NCI-H748 (cell line): Measurements from ENCODE around the gene MYOM3.
A peak's percentile ranks its signal among the peaks of the same experiment; 100 is the strongest.

Source experiments
- DNase-seq: peaks from one replicate; lab custom pipeline; 2025; ENCODE audit not compliant: unreplicated experiment; lab: John Stamatoyannopoulos, UW

MYOM3 gene

DNA sequence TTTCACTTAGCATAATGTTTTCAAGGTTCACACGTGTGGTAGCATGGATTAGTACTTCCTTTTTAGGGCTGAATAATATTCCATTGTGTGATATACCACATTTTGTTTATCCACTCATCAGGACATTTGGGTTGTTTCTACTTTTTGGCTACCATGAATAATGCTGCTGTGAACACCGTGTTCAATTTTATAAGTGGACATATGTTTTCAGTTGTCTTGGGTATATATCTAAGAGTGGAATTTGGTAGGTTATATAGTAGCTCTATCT lies 27.2 kb upstream of the MYOM3 start:
- no peak for DNase-seq

- DNase-seq: no peak
Measured at GRCh38 chr1:24138476-24139221, 26.7 kb upstream of the MYOM3 start.

- peak; percentile 4 for DNase-seq
Measured at GRCh38 chr1:24136956-24137539, 25.1 kb upstream of the MYOM3 start.

DNA sequence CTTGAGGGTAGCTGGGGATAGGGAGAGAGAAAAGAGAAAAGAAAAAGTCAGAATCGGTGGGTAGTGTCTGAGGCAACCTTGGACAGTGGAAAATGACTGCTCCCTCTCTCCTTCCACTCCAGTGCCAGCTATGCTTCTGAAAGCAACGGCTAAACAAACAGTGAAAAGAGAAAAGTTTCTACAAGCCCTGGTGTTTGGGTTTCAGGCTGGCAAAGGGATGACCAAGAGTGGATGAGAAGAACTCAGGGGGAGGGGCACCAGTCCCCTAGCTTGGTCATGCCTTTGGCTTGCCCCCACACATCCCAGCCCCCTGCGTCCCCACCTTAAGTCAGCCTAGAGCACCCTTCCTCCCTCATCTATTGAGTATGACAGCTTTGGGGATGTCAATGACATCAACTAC lies 22.4 kb upstream of the MYOM3 start:
- no peak for DNase-seq

GRCh38 chr1:24133819-24134218 lies 21.9 kb upstream of the MYOM3 start:
- DNase-seq: no peak

DNA sequence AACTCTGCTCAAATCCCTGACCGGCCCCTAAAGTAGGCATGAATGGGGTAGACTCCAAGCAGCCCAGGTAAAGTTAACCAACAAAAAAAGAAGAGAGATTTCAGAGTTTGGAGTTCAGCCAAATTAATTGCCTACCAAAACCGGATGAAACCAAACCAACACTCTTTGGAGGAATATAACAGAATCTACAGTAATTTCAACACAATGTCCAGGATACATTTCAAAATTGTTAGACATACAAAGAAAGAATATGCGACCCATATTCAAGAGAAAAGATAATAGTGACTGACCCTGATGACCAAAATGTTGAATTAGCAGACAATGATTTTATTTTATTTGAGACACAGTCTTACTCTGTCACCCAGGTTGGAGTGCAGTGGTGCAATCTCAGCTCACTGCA lies 18.4 kb upstream of the MYOM3 start:
- DNase-seq: no peak

DNA sequence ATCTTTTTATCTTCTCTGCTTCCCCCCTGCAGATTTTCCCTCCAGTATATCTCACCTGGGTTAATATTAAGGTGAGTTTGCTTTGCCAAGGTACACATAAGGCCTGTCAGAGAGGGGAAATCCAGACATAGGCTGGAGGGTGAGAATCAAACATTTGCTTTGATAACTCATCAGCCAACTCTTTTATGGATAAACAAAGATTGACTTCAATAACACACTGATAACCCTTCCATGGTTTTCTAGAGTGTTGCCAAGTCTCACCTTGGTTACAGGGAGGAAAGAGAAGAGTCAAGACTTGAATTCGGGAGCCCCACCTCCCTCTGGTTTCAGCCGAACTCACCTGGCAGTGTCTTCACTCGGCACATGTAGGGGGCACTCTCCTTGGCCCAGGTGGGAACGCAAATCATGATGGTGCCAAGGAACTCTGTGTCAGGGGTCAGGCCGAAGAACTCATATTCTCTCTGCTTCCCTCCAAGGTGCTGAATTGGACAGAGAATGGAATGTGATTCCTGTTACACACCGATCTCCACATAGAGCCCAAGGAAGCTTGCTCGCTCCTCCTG lies 15.9 kb upstream of the MYOM3 start:
- no peak for DNase-seq

- DNase-seq: no peak
Measured at GRCh38 chr1:24127134-24127800, 15.3 kb upstream of the MYOM3 start.

DNA sequence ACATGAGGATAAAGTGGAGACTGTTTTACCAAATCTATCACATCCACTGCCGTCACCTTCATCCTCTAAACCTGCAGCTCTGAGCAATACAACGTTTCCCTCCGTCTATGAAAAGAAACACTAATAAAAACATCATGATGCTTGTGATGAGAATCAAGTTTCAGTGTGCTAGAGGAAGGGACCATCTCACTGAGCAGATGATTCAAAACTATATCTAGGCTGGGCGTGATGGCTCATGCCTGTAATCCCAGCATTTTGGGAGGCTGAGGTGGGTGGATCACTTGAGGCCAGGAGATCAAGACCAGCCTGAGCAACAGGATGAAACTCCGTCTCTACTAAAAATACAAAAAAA lies 14.7 kb upstream of the MYOM3 start:
- DNase-seq: no peak

DNA sequence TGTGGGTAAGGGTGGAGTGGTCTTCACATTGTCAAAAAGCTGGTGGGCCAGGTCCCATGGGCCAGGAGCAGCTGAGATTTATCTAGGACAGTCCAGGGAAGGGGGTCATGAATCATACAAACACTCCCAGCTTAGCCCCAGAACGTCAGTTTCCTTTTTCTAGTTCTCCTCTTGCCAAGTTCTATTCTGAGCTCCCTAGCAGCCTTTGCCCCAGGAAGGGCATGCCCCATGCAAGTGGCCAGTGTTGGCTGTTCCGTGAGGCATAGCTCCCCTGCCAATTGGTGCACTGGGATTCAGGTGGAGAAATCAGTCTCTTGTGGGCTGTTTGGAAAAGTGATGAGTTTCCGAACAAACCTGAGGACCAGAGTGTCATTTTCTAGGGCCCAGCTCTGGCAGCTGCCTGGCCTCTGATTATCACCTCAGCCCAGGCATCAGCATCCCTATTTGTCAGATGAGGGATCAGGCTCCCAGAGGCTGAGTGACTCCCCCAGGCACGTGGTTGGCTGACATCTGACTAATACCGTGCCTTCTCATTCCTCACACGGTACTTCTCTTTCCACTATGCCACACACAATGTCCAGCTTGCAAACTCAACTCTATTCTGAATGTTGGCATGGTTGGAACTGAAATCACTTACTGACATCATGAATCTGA lies 14.2 kb upstream of the MYOM3 start:
- no peak for DNase-seq

GRCh38 chr1:24125456-24125855 lies 13.5 kb upstream of the MYOM3 start:
- no peak for DNase-seq

DNA sequence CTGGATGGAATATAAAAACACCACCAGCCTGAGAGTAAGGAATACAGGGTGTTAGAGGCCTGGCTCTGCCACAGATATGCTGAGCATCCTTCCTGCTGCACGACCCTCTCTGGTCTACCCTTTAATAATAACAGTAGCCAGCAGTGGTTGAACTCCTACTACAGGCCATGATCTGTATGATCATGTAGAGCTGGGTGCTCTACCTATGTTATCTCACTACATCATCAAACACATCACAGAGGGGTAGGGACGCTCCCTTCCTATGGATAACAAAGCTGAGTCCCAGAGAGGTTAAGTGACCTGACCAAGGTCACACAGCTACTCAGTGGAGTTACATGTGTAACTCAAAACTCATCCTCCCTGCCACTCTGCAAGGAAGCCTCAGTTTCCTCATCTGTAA lies 13.0 kb upstream of the MYOM3 start:
- DNase-seq: no peak

GRCh38 chr1:24123611-24124010 lies 11.7 kb upstream of the MYOM3 start:
- no peak for DNase-seq

DNA sequence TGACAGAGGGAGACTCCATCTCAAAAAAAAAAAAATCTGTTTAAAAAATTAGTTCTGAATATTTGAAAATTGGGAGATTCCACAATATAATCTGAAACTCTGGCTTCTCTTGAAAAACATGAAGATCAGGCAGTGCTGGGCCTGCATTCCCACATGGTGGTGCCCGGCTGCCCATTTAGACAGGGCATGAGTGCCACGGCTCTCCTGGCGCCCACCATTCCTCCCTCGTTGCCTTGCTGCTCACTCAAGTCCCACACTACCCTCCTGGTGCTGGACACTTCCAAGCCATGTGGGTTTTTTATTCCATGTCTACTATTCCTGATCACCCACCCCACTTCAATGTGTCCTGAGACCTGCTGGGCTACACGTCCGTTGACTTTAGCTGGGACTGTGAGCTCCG lies 10.8 kb upstream of the MYOM3 start:
- no peak for DNase-seq

- DNase-seq: no peak
Measured at GRCh38 chr1:24121406-24121805, 9.5 kb upstream of the MYOM3 start.

DNA sequence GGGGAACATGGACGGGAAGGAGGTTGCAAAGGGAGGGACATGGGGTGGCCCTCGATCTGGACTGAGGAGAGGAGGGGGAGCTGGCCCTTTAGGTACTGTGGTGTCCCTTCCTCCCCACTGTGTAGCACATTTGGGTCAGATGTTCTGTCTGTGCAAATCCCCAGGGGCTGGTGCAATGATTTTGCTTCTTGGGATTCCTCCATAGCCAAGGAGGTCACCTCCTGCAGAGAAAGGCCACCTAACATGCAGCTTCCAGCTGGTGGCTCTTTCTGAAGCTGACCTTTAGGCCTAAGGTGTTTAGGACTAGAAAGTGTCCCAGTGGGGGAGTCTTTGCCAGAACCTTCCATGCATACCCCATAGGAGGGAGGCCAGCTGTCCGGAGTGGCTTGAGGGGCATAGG lies 9.0 kb upstream of the MYOM3 start:
- DNase-seq: no peak

DNA sequence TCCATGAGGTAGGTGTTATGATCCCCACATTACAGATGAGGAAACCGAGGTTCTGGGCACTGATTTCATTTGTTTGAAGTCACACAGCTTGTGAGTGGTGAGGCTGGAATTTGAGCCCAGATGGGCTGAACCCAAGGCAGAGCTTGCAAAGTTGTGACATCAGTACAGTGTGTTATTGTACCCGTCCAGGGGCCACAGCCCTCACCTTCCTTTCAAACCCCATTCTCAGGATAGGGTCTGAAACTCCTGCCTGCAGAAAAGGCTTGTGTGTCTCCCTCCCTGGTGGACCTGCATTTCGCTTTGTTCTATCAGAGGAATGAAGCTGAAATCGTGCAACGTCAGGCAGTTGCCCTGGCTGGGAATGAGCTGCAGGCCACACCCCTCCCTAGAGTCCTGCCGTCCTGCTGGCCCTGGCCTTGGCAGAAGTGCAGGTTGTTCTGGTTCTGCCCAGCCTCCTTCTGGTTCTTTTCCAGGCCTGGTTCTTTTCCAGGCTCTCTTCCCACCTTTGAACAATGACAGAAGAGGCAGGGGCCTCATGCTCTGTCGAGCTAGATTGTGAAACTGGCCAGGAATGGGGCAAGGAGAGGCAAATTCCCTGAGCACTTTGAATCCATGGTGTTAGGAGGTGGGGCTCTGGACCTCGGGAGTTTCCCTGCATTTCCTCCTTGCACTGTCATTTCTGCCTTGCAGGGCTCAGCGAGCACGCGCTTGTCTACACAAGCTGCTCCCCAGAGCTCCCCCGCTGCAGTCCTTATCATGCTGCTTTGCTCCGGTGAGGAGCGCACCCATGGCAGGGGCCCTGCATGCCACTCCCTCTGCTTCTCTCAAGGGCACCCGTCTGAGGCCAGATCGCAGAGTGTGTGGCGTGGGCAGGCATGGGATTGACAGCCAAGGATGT lies 8.2 kb upstream of the MYOM3 start:
- DNase-seq: no peak

- DNase-seq: no peak
Measured at GRCh38 chr1:24119489-24119858, 7.5 kb upstream of the MYOM3 start.

- DNase-seq: no peak
Measured at GRCh38 chr1:24118410-24119242, 6.7 kb upstream of the MYOM3 start.

DNA sequence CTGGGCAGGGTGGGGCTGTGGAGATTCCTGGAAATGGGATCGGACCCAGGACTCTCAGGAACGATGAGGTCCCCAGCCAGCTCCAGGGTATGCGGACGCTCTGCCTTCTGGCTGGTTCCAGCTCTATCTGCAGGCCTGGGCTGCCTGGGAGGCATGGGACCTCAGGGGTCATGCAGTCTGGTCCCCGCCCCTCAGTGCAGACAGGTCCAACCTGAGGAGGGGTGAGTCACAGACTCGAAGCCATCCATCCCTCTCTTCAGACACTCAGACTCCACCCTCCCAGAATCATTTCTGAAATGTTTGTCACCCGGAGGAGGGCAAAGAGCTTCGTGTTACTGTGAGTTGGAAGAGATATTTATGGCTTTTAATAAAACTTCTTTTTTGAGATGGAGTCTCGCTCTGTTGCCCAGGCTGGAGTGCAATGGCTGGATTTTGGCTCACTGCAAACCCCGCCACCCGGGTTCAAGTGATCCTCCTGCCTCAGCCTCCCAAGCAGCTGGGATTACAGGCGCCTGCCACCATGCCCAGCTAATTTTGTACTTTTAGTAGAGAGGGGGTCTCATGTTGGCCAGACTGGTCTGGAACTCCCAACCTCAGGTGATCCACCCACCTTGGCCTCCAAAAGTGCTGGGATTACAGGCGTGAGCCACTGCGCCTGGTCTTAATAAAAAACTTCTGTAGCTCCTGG lies 5.9 kb upstream of the MYOM3 start:
- no peak for DNase-seq
